GDM1 (cell line): ENCODE measurements around the gene OR7A5.
A peak's percentile ranks its signal among the peaks of the same experiment; 100 is the strongest.
"Not testable (repeated sequence)": the region's sequence is repeated elsewhere in the genome, so short reads cannot be mapped to it uniquely, and the experiment has no call there.

Experiments
- DNase-seq: peaks from one replicate; lab custom pipeline; 2025; lab: John Stamatoyannopoulos, UW

Gene OR7A5

GRCh38 chr19:14835011-14835410 lies at the start of gene OR7A5, which contains the start of gene OR7C1:
Gene OR7A5, minus strand, starts transcription at chr19:14835185. Its CDS starts 6,944 bp downstream, at chr19:14828241.
Gene OR7C1, minus strand, starts transcription at chr19:14835185. Its CDS starts 35,049 bp downstream, at chr19:14800136.
- no peak for DNase-seq

DNA sequence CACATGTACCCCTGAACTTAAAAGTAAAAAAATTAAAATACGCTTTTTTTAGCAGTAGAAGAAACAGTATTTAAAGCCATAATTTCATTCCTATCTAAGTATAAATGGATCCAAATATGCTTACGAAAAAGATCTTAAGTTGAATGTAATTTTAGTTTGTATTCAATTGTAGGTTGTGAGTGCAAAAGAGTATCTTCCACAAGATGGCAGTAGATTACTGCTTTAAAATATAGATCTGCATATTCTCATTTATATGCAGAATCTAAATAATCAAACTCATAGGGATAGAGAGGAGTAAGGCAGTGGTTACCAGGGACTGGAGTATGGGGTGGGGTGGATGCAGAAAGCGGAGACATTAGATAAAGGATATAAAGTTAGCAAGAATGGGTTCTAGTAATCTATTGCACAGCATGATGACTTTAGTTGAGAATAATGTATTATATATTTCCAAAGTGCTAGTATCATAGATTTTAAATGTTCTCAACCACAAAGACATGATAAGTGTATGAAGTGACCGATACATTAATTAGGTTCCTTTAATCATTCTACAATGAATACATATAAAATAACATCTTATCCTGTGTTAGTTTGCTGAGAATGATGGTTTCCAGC lies 36.7 kb upstream of the OR7A5 start:
- no peak for DNase-seq

DNA sequence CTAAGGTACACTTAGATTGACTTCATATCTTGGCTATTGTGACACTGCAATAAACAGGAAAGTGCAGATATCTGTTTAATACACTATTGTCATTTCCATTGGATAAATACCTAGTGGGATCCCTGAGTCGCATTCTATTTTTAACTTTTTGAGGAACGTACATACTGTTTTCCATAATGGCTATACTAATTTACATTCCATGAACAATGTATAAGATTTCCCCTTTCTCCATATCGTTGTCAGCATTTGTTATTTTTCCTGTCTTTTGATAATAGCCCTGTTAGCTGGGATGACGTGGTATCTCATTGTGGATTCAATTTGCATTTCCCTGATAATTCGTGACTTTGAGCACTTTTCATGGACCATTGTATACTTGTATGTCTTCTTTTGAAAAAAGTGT lies 33.5 kb upstream of the OR7A5 start:
- no peak for DNase-seq

GRCh38 chr19:14848822-14849221 lies 13.8 kb upstream of the OR7A5 start, which contains the start of gene OR7A10:
Gene OR7A10, minus strand, starts transcription at chr19:14848922. Its CDS starts 7,045 bp downstream, at chr19:14841877.
- DNase-seq: no peak

DNA sequence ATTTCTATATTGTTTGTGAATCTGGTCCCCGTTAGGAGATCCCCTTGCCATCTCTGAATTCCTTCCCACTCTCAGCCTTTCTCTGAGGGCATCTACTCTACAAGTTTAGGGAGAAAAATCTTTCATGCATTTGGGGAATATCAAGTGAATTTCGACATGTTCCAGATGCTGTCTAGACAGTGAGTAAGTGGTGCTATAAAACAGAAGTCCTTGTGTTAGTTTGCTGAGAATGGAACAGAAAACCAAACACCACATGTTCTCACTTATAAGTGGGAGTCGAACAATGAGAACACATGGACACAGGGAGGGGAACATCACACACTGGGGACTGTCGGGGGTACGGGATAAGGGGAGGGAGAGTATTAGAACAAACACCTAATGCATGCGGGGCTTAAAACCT lies 8.6 kb upstream of the OR7A5 start:
- no peak for DNase-seq

- DNase-seq: no peak
Measured at GRCh38 chr19:14843169-14843568, 8.2 kb upstream of the OR7A5 start.

GRCh38 chr19:14840206-14840605 lies 5.2 kb upstream of the OR7A5 start:
- DNase-seq: no peak

DNA sequence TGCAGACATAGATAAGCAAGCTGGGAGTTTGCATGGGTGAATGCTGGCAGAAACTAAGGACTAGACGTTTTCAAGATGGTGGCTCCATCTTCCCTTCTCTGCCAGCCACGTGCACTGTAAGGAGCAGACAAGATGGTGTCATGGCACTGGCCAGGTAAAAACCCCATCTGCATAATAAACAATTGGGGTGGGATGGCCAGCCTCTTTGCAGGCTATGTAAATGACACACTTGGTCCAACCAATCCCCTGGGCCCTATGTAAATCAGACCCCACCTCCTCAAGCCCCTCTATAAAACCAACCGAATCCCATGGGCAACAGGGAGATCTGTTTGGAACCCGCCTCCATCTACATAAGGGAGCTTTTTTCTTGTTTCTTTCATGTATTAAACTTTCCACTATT lies 2.4 kb upstream of the OR7A5 start:
- DNase-seq: no peak

DNA sequence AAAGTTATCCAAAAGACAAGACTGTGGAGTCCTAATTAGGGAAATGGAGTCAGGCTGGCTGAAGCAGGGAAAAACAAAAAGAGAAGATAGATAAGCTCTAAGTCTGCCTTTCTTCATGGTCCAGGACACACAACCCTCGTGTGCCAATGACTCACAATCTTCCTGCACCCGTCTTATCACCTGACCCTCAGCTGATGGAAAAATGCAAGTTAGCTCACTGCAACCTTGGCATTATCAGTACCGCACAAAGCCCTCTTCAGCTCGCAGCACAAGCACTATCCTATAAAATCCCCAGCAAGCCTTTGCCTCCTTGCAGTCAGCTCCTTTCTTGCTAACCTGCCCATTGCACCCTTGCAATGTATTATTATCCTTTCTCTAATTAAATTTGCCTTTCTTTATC lies 4.3 kb downstream of the OR7A5 start:
- no peak for DNase-seq

- DNase-seq: no peak
Measured at GRCh38 chr19:14826006-14826405, 9.0 kb downstream of the OR7A5 start.

- DNase-seq: peak; percentile 4
Measured at GRCh38 chr19:14821937-14822336, 13.0 kb downstream of the OR7A5 start.

DNA sequence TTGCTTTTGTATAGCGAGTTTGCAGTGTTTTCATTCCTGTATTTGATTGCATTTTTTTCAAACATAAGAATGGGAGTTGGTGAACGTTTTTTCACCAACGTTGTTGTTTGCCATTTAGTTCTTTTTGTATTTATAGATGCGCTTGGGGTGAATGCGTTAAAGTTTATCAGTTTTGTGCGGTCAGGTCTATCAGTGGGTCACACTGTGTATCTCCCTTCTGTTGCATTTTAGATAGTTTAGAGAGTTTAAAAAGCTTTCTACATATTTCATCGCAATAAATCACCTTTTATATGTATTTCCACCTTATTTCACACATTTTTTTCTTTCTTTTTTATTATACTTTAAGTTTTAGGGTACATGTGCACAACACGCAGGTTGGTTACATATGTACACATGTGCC lies 16.4 kb downstream of the OR7A5 start:
- DNase-seq: no peak

DNA sequence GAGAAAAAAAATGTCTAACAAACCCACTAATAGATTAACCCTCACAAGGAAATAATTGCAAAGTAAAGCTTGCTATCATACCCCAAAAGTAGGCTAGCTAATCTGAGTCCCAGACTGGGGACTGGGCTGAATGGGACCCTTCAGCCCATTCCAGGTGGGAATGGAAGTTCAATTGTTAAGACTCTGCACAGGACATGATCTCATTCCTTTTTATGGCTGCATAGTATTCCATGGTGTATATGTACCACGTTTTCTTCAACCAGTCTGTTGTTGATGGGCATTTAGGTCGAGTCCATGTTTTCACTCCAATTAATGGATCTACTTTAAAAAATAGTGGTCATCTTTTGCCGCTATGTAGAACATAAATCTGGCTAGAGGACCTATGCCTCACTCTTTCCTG lies 17.9 kb downstream of the OR7A5 start:
- DNase-seq: no peak

GRCh38 chr19:14814982-14815652 lies 19.9 kb downstream of the OR7A5 start:
- DNase-seq: no peak

GRCh38 chr19:14809272-14810057 lies 25.5 kb downstream of the OR7A5 start:
- no peak for DNase-seq

GRCh38 chr19:14804765-14805164 lies 30.2 kb downstream of the OR7A5 start:
- no peak for DNase-seq

- DNase-seq: no peak
Measured at GRCh38 chr19:14798760-14799159, 36.2 kb downstream of the OR7A5 start.

- no peak for DNase-seq
Measured at GRCh38 chr19:14796021-14796420, 39.0 kb downstream of the OR7A5 start.

DNA sequence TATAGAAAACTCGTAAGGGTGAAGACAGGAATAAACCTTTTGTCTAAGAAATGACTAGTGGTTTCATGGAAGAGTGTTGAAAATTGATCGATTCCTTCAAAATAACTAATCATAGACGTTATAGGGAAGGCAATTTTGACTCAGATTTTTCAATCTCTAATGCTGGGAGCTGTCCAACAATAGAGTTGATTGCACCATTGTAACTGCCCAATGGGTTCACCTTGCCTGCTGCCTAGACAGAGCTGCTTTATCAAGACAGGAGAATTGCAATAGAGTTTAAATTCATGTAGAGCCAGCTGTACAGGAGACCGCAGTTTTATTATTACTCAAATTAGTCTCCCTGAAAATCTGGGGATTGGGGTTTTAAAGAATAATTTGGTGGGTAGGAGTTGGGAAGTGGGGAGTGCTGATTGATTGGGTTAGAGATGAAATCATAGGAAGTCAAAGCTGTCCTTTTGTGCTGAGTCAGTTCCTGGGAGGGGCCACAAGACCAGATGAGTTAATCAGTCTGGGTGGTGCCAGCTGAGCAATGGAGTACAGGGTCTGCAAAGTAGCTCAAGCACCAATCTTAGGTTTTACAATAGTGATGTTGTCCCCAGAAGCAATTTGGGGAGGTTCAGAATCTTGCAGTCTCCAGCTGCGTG lies 39.8 kb downstream of the OR7A5 start:
- DNase-seq: no peak

- not testable (repeated sequence) for DNase-seq
Measured at GRCh38 chr19:14792250-14792649, 42.7 kb downstream of the OR7A5 start.

GRCh38 chr19:14786421-14786851 lies 48.5 kb downstream of the OR7A5 start:
- peak; percentile 9 for DNase-seq

DNA sequence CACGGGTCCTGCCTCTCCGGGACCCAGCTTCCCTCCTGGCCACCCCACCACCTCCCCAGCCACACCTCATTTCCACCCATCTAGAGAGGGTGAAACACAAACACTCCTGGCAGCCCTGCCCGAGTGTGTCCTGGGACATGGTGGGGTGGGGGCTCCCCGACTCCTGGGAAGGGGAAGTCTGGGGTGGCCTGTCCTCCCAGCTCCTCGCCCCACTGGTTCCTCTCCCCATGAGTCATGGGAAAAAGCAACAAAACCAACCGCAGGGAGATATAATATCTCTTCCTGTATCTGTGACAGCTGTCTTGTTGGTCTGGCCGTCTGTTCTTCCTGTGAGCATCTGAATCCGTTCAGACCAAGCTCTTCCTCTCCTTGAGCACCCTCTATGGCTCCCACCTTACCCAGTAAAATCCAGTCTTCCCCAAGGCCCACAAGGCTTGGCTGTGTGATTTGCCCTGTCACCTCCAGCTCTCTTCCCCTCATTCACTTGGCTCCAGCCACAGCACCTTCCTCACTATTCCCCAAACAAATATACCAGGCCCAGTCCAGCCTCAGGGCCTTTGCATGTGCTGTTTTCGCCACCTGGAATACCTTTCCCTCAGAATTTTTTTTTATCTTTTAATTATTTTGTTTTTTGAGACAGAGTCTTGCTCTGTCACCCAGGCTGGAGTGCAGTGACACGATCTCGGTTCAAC lies 49.7 kb downstream of the OR7A5 start:
- DNase-seq: peak; percentile 89
